ENCODE results near the gene ABHD4. TPM values are rescaled to one million over a fixed set of nuclear protein-coding genes. Genes with fewer than 3 reads are reported as not detected.

The ABHD4 gene
- total and polyA plus RNA-seq, 4 donors: 18.7 to 75.1 (median 47.9) TPM

- H3K4me1 ChIP-seq (ENCODE audit: control insufficient read depth, insufficient read depth, low read length): peaks cover 3% of the 10 kb centered on the region
- H3K4me3 ChIP-seq (ENCODE audit: low read depth, low read length): peak overlapping the region; percentile 88
- no CpG with 5 or more reads among the region's 5 CpGs for WGBS (ENCODE audit: insufficient coverage)
- no peak for DNase-seq (ENCODE audit: low read depth in 4 of 6, low spot score in 6 of 6)
- H3K27ac ChIP-seq (ENCODE audit: low read depth, low read length): peak overlapping the region; percentile 84
- no peaks in the 10 kb centered on the region for H3K9me3 ChIP-seq (ENCODE audit: control insufficient read depth, insufficient read depth, low read length)
- H3K36me3 ChIP-seq (ENCODE audit: control insufficient read depth, insufficient read depth, low read length): peaks cover 21% of the 10 kb centered on the region
- peaks cover 5% of the 10 kb centered on the region for H3K27me3 ChIP-seq (ENCODE audit: control insufficient read depth, insufficient read depth, low read length)
Measured at GRCh38 chr14:22598896-22599244, 770 bp downstream of the ABHD4 start.

DNA sequence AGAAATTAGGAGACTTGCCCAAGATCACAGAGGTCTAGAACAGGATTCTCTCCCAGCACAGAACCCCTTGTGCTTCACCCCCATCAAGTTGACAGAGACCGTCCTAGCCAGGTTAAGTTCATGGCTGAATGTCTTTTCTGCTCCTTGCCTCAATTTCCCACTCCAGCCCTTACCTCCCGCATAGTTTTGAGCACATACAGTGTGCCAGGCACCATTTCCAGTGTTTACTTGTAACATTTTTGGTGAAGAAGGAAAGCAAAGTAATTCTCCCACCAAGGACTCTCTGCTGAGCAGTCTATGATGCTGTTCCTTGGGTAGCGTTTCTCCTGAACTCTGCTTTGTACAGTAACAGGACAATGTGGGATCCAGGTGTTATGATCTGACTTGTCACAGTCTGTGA, 1.2 kb downstream of the ABHD4 start:
- no peak overlapping the region for H3K27ac ChIP-seq (ENCODE audit: low read depth, low read length)
- no peak overlapping the region for H3K4me3 ChIP-seq (ENCODE audit: low read depth, low read length)
- 100% methylated on average over 2 of the region's 3 CpGs for WGBS (ENCODE audit: insufficient coverage)
- peaks cover 4% of the 10 kb centered on the region for H3K27me3 ChIP-seq (ENCODE audit: control insufficient read depth, insufficient read depth, low read length)
- peaks cover 3% of the 10 kb centered on the region for H3K4me1 ChIP-seq (ENCODE audit: control insufficient read depth, insufficient read depth, low read length)
- no peak for DNase-seq (ENCODE audit: low read depth in 4 of 6, low spot score in 6 of 6)
- peaks cover 25% of the 10 kb centered on the region for H3K36me3 ChIP-seq (ENCODE audit: control insufficient read depth, insufficient read depth, low read length)
- no peaks in the 10 kb centered on the region for H3K9me3 ChIP-seq (ENCODE audit: control insufficient read depth, insufficient read depth, low read length)

GRCh38 chr14:22600027-22600426, 1.9 kb downstream of the ABHD4 start:
- H3K27ac ChIP-seq (ENCODE audit: low read depth, low read length): no peak overlapping the region
- H3K9me3 ChIP-seq (ENCODE audit: control insufficient read depth, insufficient read depth, low read length): no peaks in the 10 kb centered on the region
- no peak for DNase-seq (ENCODE audit: low read depth in 4 of 6, low spot score in 6 of 6)
- no peak overlapping the region for H3K4me3 ChIP-seq (ENCODE audit: low read depth, low read length)
- H3K27me3 ChIP-seq (ENCODE audit: control insufficient read depth, insufficient read depth, low read length): peaks cover 2% of the 10 kb centered on the region
- H3K36me3 ChIP-seq (ENCODE audit: control insufficient read depth, insufficient read depth, low read length): peaks cover 30% of the 10 kb centered on the region
- peaks cover 3% of the 10 kb centered on the region for H3K4me1 ChIP-seq (ENCODE audit: control insufficient read depth, insufficient read depth, low read length)

DNA sequence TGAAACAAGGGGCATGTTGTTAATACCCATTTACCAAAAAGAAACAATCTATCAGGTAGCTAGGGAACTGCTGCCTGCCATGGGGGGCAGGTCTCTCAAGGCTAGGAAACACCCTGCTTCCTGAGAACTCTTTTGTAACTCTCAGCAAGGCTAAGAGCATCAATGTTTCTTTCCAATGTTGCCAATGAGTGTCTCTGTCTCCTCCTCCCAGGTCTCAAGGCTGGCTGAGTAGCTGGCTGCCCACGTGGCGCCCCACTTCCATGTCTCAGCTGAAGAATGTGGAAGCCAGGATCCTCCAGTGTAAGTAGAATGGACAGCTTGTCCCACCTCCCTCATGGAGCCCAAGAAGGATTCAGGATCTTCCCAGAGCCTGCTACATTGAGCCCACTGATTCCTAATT, 3.4 kb downstream of the ABHD4 start:
- DNase-seq (ENCODE audit: low read depth in 4 of 6, low spot score in 6 of 6): no peak
- H3K9me3 ChIP-seq (ENCODE audit: control insufficient read depth, insufficient read depth, low read length): no peaks in the 10 kb centered on the region
- no peak overlapping the region for H3K4me3 ChIP-seq (ENCODE audit: low read depth, low read length)
- peaks cover 3% of the 10 kb centered on the region for H3K4me1 ChIP-seq (ENCODE audit: control insufficient read depth, insufficient read depth, low read length)
- WGBS (ENCODE audit: insufficient coverage): no CpG with 5 or more reads among the region's 2 CpGs
- peaks cover 39% of the 10 kb centered on the region for H3K36me3 ChIP-seq (ENCODE audit: control insufficient read depth, insufficient read depth, low read length)
- no peaks in the 10 kb centered on the region for H3K27me3 ChIP-seq (ENCODE audit: control insufficient read depth, insufficient read depth, low read length)
- H3K27ac ChIP-seq (ENCODE audit: low read depth, low read length): no peak overlapping the region

- Histone ChIP-seq H3K36me3 (ENCODE audit: control insufficient read depth, insufficient read depth, low read length) (peaks cover 41% of the 10 kb centered on the region), H3K9me3 (ENCODE audit: control insufficient read depth, insufficient read depth, low read length) (no peaks in the 10 kb centered on the region), H3K27ac (ENCODE audit: low read depth, low read length) (no peak overlapping the region), H3K4me3 (ENCODE audit: low read depth, low read length) (no peak overlapping the region), H3K27me3 (ENCODE audit: control insufficient read depth, insufficient read depth, low read length) (no peaks in the 10 kb centered on the region), H3K4me1 (ENCODE audit: control insufficient read depth, insufficient read depth, low read length) (peaks cover 3% of the 10 kb centered on the region)
- WGBS (ENCODE audit: insufficient coverage): 92% methylated on average over 5 of the region's 5 CpGs
- DNase-seq (ENCODE audit: low read depth in 4 of 6, low spot score in 6 of 6): no peak
Measured at GRCh38 chr14:22601996-22602395, 3.9 kb downstream of the ABHD4 start.

DNA sequence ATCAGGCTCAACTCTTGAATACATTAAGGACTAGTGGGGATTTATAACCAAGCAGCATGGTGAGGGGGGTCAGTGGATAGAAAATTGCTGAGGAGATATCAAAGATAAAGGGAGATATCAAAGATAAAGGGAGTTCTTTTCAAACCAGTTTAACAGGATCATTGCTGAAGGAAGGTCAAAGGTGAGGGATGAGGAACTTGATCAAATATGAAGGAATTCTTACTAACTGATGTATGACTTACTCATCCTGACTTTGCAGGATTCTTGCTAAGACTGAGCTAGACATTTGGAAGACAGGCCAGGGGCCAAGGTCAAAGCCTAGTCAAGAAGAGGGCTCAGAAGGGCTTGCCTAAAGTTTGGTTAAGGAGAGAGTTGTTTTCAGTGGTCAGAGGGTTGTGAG, 4.8 kb downstream of the ABHD4 start:
- Histone ChIP-seq H3K4me3 (ENCODE audit: low read depth, low read length) (no peak overlapping the region), H3K36me3 (ENCODE audit: control insufficient read depth, insufficient read depth, low read length) (peaks cover 48% of the 10 kb centered on the region), H3K9me3 (ENCODE audit: control insufficient read depth, insufficient read depth, low read length) (no peaks in the 10 kb centered on the region), H3K4me1 (ENCODE audit: control insufficient read depth, insufficient read depth, low read length) (peaks cover 3% of the 10 kb centered on the region), H3K27ac (ENCODE audit: low read depth, low read length) (no peak overlapping the region), H3K27me3 (ENCODE audit: control insufficient read depth, insufficient read depth, low read length) (no peaks in the 10 kb centered on the region)
- DNase-seq (ENCODE audit: low read depth in 4 of 6, low spot score in 6 of 6): no peak

DNA sequence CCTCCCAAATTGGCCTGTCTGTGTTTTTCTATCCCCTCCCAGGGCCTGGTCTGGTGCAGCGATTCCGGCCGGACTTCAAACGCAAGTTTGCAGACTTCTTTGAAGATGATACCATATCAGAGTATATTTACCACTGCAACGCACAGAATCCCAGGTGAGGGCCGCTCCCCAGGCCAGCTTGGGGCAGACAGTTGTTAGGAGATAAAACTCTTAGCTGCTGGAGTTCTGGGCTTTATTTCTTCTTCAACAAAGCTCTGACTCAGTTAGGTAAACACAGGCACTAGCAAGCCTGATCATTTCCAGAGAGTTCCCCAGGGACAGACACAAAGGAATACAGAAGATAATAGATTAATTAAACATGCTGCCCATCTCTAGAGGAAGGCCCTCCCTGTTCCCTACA, 8.3 kb downstream of the ABHD4 start:
- no peaks in the 10 kb centered on the region for H3K9me3 ChIP-seq (ENCODE audit: control insufficient read depth, insufficient read depth, low read length)
- H3K4me3 ChIP-seq (ENCODE audit: low read depth, low read length): no peak overlapping the region
- H3K4me1 ChIP-seq (ENCODE audit: control insufficient read depth, insufficient read depth, low read length): no peaks in the 10 kb centered on the region
- no peaks in the 10 kb centered on the region for H3K27me3 ChIP-seq (ENCODE audit: control insufficient read depth, insufficient read depth, low read length)
- H3K36me3 ChIP-seq (ENCODE audit: control insufficient read depth, insufficient read depth, low read length): peaks cover 66% of the 10 kb centered on the region
- H3K27ac ChIP-seq (ENCODE audit: low read depth, low read length): no peak overlapping the region
- no peak for DNase-seq (ENCODE audit: low read depth in 4 of 6, low spot score in 6 of 6)
- 92% methylated on average over 3 of the region's 6 CpGs for WGBS (ENCODE audit: insufficient coverage)

DNA sequence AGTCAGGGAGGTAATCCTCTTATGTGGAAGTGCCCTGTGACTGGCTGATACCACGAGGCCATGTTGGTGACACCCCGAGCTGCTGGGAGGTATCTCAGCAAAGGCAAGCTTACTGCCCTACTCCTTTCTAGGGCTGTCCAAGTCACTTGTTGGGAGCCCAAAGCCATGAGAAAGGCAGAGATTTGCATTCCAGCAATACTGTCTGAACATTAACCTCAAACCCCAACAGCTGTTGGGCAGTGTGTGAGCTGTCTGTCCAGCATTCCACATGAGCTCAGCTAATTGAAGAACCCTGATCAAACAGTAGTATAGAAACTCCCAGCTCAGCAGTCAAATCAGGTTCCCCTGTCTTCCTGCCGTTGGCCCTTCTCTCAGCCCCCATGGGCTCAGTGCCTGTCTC, 9.2 kb downstream of the ABHD4 start:
- H3K27me3 ChIP-seq (ENCODE audit: control insufficient read depth, insufficient read depth, low read length): no peaks in the 10 kb centered on the region
- no peaks in the 10 kb centered on the region for H3K9me3 ChIP-seq (ENCODE audit: control insufficient read depth, insufficient read depth, low read length)
- 95% methylated on average over 3 of the region's 3 CpGs for WGBS (ENCODE audit: insufficient coverage)
- H3K27ac ChIP-seq (ENCODE audit: low read depth, low read length): no peak overlapping the region
- peaks cover 65% of the 10 kb centered on the region for H3K36me3 ChIP-seq (ENCODE audit: control insufficient read depth, insufficient read depth, low read length)
- no peak overlapping the region for H3K4me3 ChIP-seq (ENCODE audit: low read depth, low read length)
- no peak for DNase-seq (ENCODE audit: low read depth in 4 of 6, low spot score in 6 of 6)
- no peaks in the 10 kb centered on the region for H3K4me1 ChIP-seq (ENCODE audit: control insufficient read depth, insufficient read depth, low read length)

- Histone ChIP-seq H3K9me3 (ENCODE audit: control insufficient read depth, insufficient read depth, low read length) (no peaks in the 10 kb centered on the region), H3K4me1 (ENCODE audit: control insufficient read depth, insufficient read depth, low read length) (no peaks in the 10 kb centered on the region), H3K27ac (ENCODE audit: low read depth, low read length) (no peak overlapping the region), H3K36me3 (ENCODE audit: control insufficient read depth, insufficient read depth, low read length) (peaks cover 43% of the 10 kb centered on the region), H3K4me3 (ENCODE audit: low read depth, low read length) (no peak overlapping the region), H3K27me3 (ENCODE audit: control insufficient read depth, insufficient read depth, low read length) (no peaks in the 10 kb centered on the region)
- 100% methylated on average over 1 of the region's 2 CpGs for WGBS (ENCODE audit: insufficient coverage)
- DNase-seq (ENCODE audit: low read depth in 4 of 6, low spot score in 6 of 6): no peak
Measured at GRCh38 chr14:22610931-22611330, 12.8 kb downstream of the ABHD4 start.

- Histone ChIP-seq H3K4me1 (ENCODE audit: control insufficient read depth, insufficient read depth, low read length) (no peaks in the 10 kb centered on the region), H3K27me3 (ENCODE audit: control insufficient read depth, insufficient read depth, low read length) (no peaks in the 10 kb centered on the region), H3K9me3 (ENCODE audit: control insufficient read depth, insufficient read depth, low read length) (no peaks in the 10 kb centered on the region), H3K4me3 (ENCODE audit: low read depth, low read length) (no peak overlapping the region), H3K27ac (ENCODE audit: low read depth, low read length) (no peak overlapping the region), H3K36me3 (ENCODE audit: control insufficient read depth, insufficient read depth, low read length) (peaks cover 28% of the 10 kb centered on the region)
- DNase-seq (ENCODE audit: low read depth in 4 of 6, low spot score in 6 of 6): no peak
- 61% methylated on average over 2 of the region's 2 CpGs for WGBS (ENCODE audit: insufficient coverage)
Measured at GRCh38 chr14:22613106-22613695, 15.1 kb downstream of the ABHD4 start.
